A673 (cell line): ENCODE results near the gene PLCXD3. TPM values are rescaled to one million over a fixed set of nuclear protein-coding genes. Genes with fewer than 3 reads are reported as not detected.

Experiments used
- BruUV-seq: library from RNA; stranded (reverse); fragments of 400-500 nt; replicated peaks from 2 replicates; lab custom pipeline; 2021; lab: Mats Ljungman, UMichigan
- CTCF ChIA-PET: fragments of 300-600 bp; sonication (Branson Sonifier 250); formaldehyde crosslinking; loops from one replicate; lab custom pipeline; 2022; ENCODE audit warnings: antibody characterized with exemption; lab: Charles Lee
- POLR2A ChIA-PET: fragments of 300-600 bp; sonication (Branson Sonifier 250); formaldehyde crosslinking; loops from one replicate; lab custom pipeline; 2022; ENCODE audit warnings: antibody characterized with exemption; ENCODE audit not compliant: low non-redundant PET; lab: Charles Lee
- DNase-seq: peaks from one replicate; pipeline ENCODE4 v3.0.0-alpha.2; 2015; ENCODE audit warnings: low spot score
- H3K27ac ChIP-seq: fragments of 200-600 bp; sonication (generic); 2 replicates; pipeline ENCODE4 v1.5.1; 2016; ENCODE audit warnings: mixed run types, low read depth, mild to moderate bottlenecking, mixed read lengths, antibody characterized with exemption, low read length; ENCODE audit not compliant: poor library complexity, severe bottlenecking
- H3K27me3 ChIP-seq: fragments of 200-600 bp; sonication (generic); replicated peaks from 2 replicates; pipeline ENCODE4 v1.6.1; 2017; ENCODE audit warnings: mixed run types, low read depth, mild to moderate bottlenecking, mixed read lengths, antibody characterized with exemption, low read length; ENCODE audit not compliant: insufficient read depth, poor library complexity
- H3K36me3 ChIP-seq: fragments of 200-600 bp; sonication (generic); 2 replicates; pipeline ENCODE4 v1.6.1; 2016; ENCODE audit warnings: mixed run types, mild to moderate bottlenecking, mixed read lengths, antibody characterized with exemption, low read length; ENCODE audit not compliant: insufficient read depth, poor library complexity, severe bottlenecking
- H3K4me1 ChIP-seq: fragments of 200-600 bp; sonication (generic); 2 replicates; pipeline ENCODE4 v1.6.1; 2017; ENCODE audit warnings: mixed run types, mild to moderate bottlenecking, mixed read lengths, antibody characterized with exemption, low read length; ENCODE audit not compliant: insufficient read depth, poor library complexity, severe bottlenecking
- H3K4me3 ChIP-seq: fragments of 200-600 bp; sonication (generic); 2 replicates; pipeline ENCODE4 v1.5.1; 2016; ENCODE audit warnings: low read depth, mixed run types, mild to moderate bottlenecking, mixed read lengths, low read length; ENCODE audit not compliant: poor library complexity, severe bottlenecking
- H3K9me3 ChIP-seq: fragments of 200-600 bp; sonication (generic); 2 replicates; pipeline ENCODE4 v1.6.1; 2016; ENCODE audit warnings: mixed run types, low read depth, mild to moderate bottlenecking, mixed read lengths, antibody characterized with exemption, low read length; ENCODE audit not compliant: poor library complexity, severe bottlenecking
- CTCF ChIP-seq: fragments of 300-800, 200-600 bp; sonication (generic); conservative IDR thresholded peaks from 2 replicates; pipeline ENCODE4 v1.5.1; 2017; ENCODE audit warnings: low read depth, mild to moderate bottlenecking, antibody characterized with exemption, low read length, moderate library complexity, mixed read lengths
- EZH2 ChIP-seq: fragments of 200-600 bp; sonication (generic); IDR thresholded peaks from 2 replicates; pipeline ENCODE4 v1.6.1; 2017; ENCODE audit warnings: borderline replicate concordance, low read depth, mild to moderate bottlenecking, mixed read lengths, antibody characterized with exemption, low read length; ENCODE audit not compliant: poor library complexity, severe bottlenecking
- intact Hi-C: fragments of 100-400 bp; cut with micrococcal nuclease; formaldehyde crosslinking; loops from one replicate; pipeline ENCODE4 v1.10.0; 2022; ENCODE audit not compliant: unreplicated experiment
- total RNA-seq: library from RNA; stranded (reverse); gene quantifications from 2 replicates; pipeline ENCODE4 v1.2.3, GENCODE V29; 2021

The PLCXD3 gene
- total RNA-seq, 1 experiment from 2014 or later = 1.3 TPM

GRCh38 chr5:41435276-41435675 is 75.1 kb downstream of the PLCXD3 start:
- Histone ChIP-seq H3K27ac (no peak overlapping the region), H3K4me1 (no peaks in the 10 kb centered on the region), H3K4me3 (no peak overlapping the region), H3K36me3 (no peaks in the 10 kb centered on the region), H3K27me3 (no peaks in the 10 kb centered on the region), H3K9me3 (no peaks in the 10 kb centered on the region)
- POLR2A ChIA-PET = no interaction called here
- TF ChIP-seq CTCF (no peak), EZH2 (no peak)
- CTCF ChIA-PET = no interaction called here
- DNase-seq = no peak
- intact Hi-C loops = no loop called here
- BruUV-seq = no TSS peak

- peak; percentile 35 for DNase-seq
- H3K36me3 ChIP-seq = no peaks in the 10 kb centered on the region
- H3K27me3 ChIP-seq = no peaks in the 10 kb centered on the region
- H3K9me3 ChIP-seq = no peaks in the 10 kb centered on the region
- TF ChIP-seq CTCF = peak; percentile 77
- TF ChIP-seq EZH2 = no peak
- intact Hi-C loops = no loop called here
- no peak overlapping the region for H3K27ac ChIP-seq
- H3K4me1 ChIP-seq = no peaks in the 10 kb centered on the region
- H3K4me3 ChIP-seq = no peak overlapping the region
- POLR2A ChIA-PET = no interaction called here
- CTCF ChIA-PET = no interaction called here
- no TSS peak for BruUV-seq
These were observed 76.7 kb downstream of the PLCXD3 start for GRCh38 chr5:41433552-41434181.

GRCh38 chr5:41432481-41433253 is 77.7 kb downstream of the PLCXD3 start:
- CTCF ChIA-PET = no interaction called here
- BruUV-seq = no TSS peak
- H3K4me1 ChIP-seq = no peaks in the 10 kb centered on the region
- H3K4me3 ChIP-seq = no peak overlapping the region
- no peaks in the 10 kb centered on the region for H3K27me3 ChIP-seq
- no peak for DNase-seq
- POLR2A ChIA-PET = no interaction called here
- no peak overlapping the region for H3K27ac ChIP-seq
- no peaks in the 10 kb centered on the region for H3K36me3 ChIP-seq
- TF ChIP-seq EZH2 (no peak), CTCF (no peak)
- H3K9me3 ChIP-seq = no peaks in the 10 kb centered on the region
- intact Hi-C loops = no loop called here
